ENCODE results near the gene TTC29. TPM values are rescaled to one million over a fixed set of nuclear protein-coding genes. Genes with fewer than 3 reads are reported as not detected.

TTC29 gene
- total and polyA plus RNA-seq, 2 donors (not counting 1 experiment from before 2014, with no cell fraction given): 0.03 TPM; not detected in 1

- H3K79me2 ChIP-seq (ENCODE audit: control insufficient read depth, insufficient read depth, low read length): no peaks in the 10 kb centered on the region
- no peak for TF ChIP-seq EZH2 (IDR thresholded peaks at IDR 0.05; ENCODE audit: low read length, missing control alignments)
- no peaks in the 10 kb centered on the region for H3K27me3 ChIP-seq (ENCODE audit: control insufficient read depth, insufficient read depth, low read length)
- DNase-seq (ENCODE audit: low read depth in 2 of 2): no peak
- no peaks in the 10 kb centered on the region for H3K36me3 ChIP-seq (ENCODE audit: control insufficient read depth, insufficient read depth, low read length)
- H2AFZ ChIP-seq (ENCODE audit: low read length): no peak overlapping the region
- no peak overlapping the region for H3K9ac ChIP-seq (ENCODE audit: insufficient read depth, low read length)
- no peaks in the 10 kb centered on the region for H3K9me3 ChIP-seq (ENCODE audit: control insufficient read depth, insufficient read depth, low read depth, low read length)
- no peak overlapping the region for H3K27ac ChIP-seq (ENCODE audit: insufficient read depth, low read length)
- no peak overlapping the region for H3K4me2 ChIP-seq (ENCODE audit: extremely low read depth, insufficient read depth, low read length)
- H4K20me1 ChIP-seq (ENCODE audit: control insufficient read depth, extremely low read depth, insufficient read depth, low read length): no peaks in the 10 kb centered on the region
- no peaks in the 10 kb centered on the region for H3K4me1 ChIP-seq (ENCODE audit: control insufficient read depth, extremely low read depth, insufficient read depth, low read length)
- H3K4me3 ChIP-seq (replicated peaks in 1 of 4; ENCODE audit: control extremely low read depth in 1 of 4, insufficient read depth in 1 of 4, low read depth in 3 of 4, low read length in 4 of 4): no peak overlapping the region
These were observed 169.0 kb downstream of the TTC29 start for GRCh38 chr4:146776691-146777090.

DNA sequence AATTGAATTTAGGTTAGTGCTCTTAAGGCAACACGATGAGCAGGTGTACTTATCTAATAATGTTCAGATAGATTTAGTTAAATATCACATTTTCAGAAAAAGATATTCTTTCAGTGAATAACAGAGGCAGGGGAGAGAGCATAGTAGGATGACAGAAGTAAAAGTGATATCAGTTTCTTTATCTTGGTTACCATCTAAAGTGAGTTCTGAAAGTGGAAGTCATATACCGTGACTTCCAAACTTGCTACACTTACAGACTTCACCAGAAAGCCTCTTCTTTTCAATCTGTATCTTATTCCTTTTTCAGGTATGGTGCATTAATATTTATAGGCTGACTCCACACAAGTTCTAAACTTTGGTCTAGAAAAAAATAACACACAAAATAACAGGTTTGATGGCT is 182.1 kb downstream of the TTC29 start:
- no peak overlapping the region for H3K4me2 ChIP-seq (ENCODE audit: extremely low read depth, insufficient read depth, low read length)
- no peaks in the 10 kb centered on the region for H3K4me1 ChIP-seq (ENCODE audit: control insufficient read depth, extremely low read depth, insufficient read depth, low read length)
- no peaks in the 10 kb centered on the region for H3K79me2 ChIP-seq (ENCODE audit: control insufficient read depth, insufficient read depth, low read length)
- no peaks in the 10 kb centered on the region for H3K36me3 ChIP-seq (ENCODE audit: control insufficient read depth, insufficient read depth, low read length)
- H3K27me3 ChIP-seq (ENCODE audit: control insufficient read depth, insufficient read depth, low read length): no peaks in the 10 kb centered on the region
- H3K9ac ChIP-seq (ENCODE audit: insufficient read depth, low read length): no peak overlapping the region
- no peaks in the 10 kb centered on the region for H4K20me1 ChIP-seq (ENCODE audit: control insufficient read depth, extremely low read depth, insufficient read depth, low read length)
- no peak for DNase-seq (ENCODE audit: low read depth in 2 of 2)
- no peak overlapping the region for H3K27ac ChIP-seq (ENCODE audit: insufficient read depth, low read length)
- H3K9me3 ChIP-seq (ENCODE audit: control insufficient read depth, insufficient read depth, low read depth, low read length): no peaks in the 10 kb centered on the region
- TF ChIP-seq, protein P1, sequence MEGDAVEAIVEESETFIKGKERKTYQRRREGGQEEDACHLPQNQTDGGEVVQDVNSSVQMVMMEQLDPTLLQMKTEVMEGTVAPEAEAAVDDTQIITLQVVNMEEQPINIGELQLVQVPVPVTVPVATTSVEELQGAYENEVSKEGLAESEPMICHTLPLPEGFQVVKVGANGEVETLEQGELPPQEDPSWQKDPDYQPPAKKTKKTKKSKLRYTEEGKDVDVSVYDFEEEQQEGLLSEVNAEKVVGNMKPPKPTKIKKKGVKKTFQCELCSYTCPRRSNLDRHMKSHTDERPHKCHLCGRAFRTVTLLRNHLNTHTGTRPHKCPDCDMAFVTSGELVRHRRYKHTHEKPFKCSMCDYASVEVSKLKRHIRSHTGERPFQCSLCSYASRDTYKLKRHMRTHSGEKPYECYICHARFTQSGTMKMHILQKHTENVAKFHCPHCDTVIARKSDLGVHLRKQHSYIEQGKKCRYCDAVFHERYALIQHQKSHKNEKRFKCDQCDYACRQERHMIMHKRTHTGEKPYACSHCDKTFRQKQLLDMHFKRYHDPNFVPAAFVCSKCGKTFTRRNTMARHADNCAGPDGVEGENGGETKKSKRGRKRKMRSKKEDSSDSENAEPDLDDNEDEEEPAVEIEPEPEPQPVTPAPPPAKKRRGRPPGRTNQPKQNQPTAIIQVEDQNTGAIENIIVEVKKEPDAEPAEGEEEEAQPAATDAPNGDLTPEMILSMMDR (conservative IDR thresholded peaks at IDR 0.05 in 1 of 2, IDR thresholded peaks at IDR 0.05 in 1 of 2; ENCODE audit: low read depth in 1 of 2, low read length in 2 of 2): no peak
- TF ChIP-seq EZH2 (IDR thresholded peaks at IDR 0.05; ENCODE audit: low read length, missing control alignments): no peak
- H3K4me3 ChIP-seq (replicated peaks in 1 of 4; ENCODE audit: control extremely low read depth in 1 of 4, insufficient read depth in 1 of 4, low read depth in 3 of 4, low read length in 4 of 4): no peak overlapping the region
- no peak overlapping the region for H2AFZ ChIP-seq (ENCODE audit: low read length)

GRCh38 chr4:146762016-146762415 is 183.6 kb downstream of the TTC29 start:
- Histone ChIP-seq H3K36me3 (ENCODE audit: control insufficient read depth, insufficient read depth, low read length) (no peaks in the 10 kb centered on the region), H4K20me1 (ENCODE audit: control insufficient read depth, extremely low read depth, insufficient read depth, low read length) (no peaks in the 10 kb centered on the region), H3K9ac (ENCODE audit: insufficient read depth, low read length) (no peak overlapping the region), H3K4me1 (ENCODE audit: control insufficient read depth, extremely low read depth, insufficient read depth, low read length) (no peaks in the 10 kb centered on the region), H3K79me2 (ENCODE audit: control insufficient read depth, insufficient read depth, low read length) (no peaks in the 10 kb centered on the region), H3K9me3 (ENCODE audit: control insufficient read depth, insufficient read depth, low read depth, low read length) (no peaks in the 10 kb centered on the region), H3K27ac (ENCODE audit: insufficient read depth, low read length) (no peak overlapping the region), H3K27me3 (ENCODE audit: control insufficient read depth, insufficient read depth, low read length) (no peaks in the 10 kb centered on the region), H2AFZ (ENCODE audit: low read length) (no peak overlapping the region), H3K4me2 (ENCODE audit: extremely low read depth, insufficient read depth, low read length) (no peak overlapping the region), H3K4me3 (replicated peaks in 1 of 4; ENCODE audit: control extremely low read depth in 1 of 4, insufficient read depth in 1 of 4, low read depth in 3 of 4, low read length in 4 of 4) (no peak overlapping the region)
- no peak for DNase-seq (ENCODE audit: low read depth in 2 of 2)
- no peak for TF ChIP-seq EZH2 (IDR thresholded peaks at IDR 0.05; ENCODE audit: low read length, missing control alignments)
- TF ChIP-seq, protein P1 (conservative IDR thresholded peaks at IDR 0.05 in 1 of 2, IDR thresholded peaks at IDR 0.05 in 1 of 2; ENCODE audit: low read depth in 1 of 2, low read length in 2 of 2): no peak

Measured in fibroblast of lung (primary cell).